Measurements from ENCODE around the gene GPRC5B. TPM values are rescaled to one million over a fixed set of nuclear protein-coding genes. Genes with fewer than 3 reads are reported as not detected.

The GPRC5B gene
- total RNA-seq, 4 donors from 2014 or later: 16.5 to 53.0 (median 22.3) TPM

- TF ChIP-seq POLR2A (IDR thresholded peaks at IDR 0.05) (no peak), CTCF (IDR thresholded peaks at IDR 0.05) (no peak)
- Histone ChIP-seq H3K9me3 (no peaks in the 10 kb centered on the region), H3K4me3 (no peak overlapping the region), H3K36me3 (no peaks in the 10 kb centered on the region), H3K4me1 (no peaks in the 10 kb centered on the region), H3K27ac (no peak overlapping the region), H3K27me3 (no peaks in the 10 kb centered on the region)
- DNase-seq: no peak
- intact Hi-C loops (cut with DNase I; ENCODE audit: low total_unique reads): no loop called here
These were observed 10.6 kb downstream of the GPRC5B start for GRCh38 chr16:19874026-19874425.

- intact Hi-C loops (cut with DNase I; ENCODE audit: low total_unique reads): no loop called here
- Histone ChIP-seq H3K9me3 (no peaks in the 10 kb centered on the region), H3K4me3 (no peak overlapping the region), H3K27ac (no peak overlapping the region), H3K36me3 (no peaks in the 10 kb centered on the region), H3K27me3 (no peaks in the 10 kb centered on the region), H3K4me1 (no peaks in the 10 kb centered on the region)
- TF ChIP-seq CTCF (IDR thresholded peaks at IDR 0.05): no peak
- no peak for TF ChIP-seq POLR2A (IDR thresholded peaks at IDR 0.05)
- no peak for DNase-seq
These were observed 11.7 kb downstream of the GPRC5B start for GRCh38 chr16:19872935-19873334.

GRCh38 chr16:19872179-19872863 lies 12.3 kb downstream of the GPRC5B start:
- no peak overlapping the region for H3K27ac ChIP-seq
- no peaks in the 10 kb centered on the region for H3K36me3 ChIP-seq
- intact Hi-C loops (cut with DNase I; ENCODE audit: low total_unique reads): no loop called here
- H3K27me3 ChIP-seq: no peaks in the 10 kb centered on the region
- H3K4me3 ChIP-seq: no peak overlapping the region
- H3K4me1 ChIP-seq: no peaks in the 10 kb centered on the region
- TF ChIP-seq POLR2A (IDR thresholded peaks at IDR 0.05) (no peak), CTCF (IDR thresholded peaks at IDR 0.05) (no peak)
- DNase-seq: no peak
- H3K9me3 ChIP-seq: no peaks in the 10 kb centered on the region

- Histone ChIP-seq H3K4me1 (no peaks in the 10 kb centered on the region), H3K36me3 (no peaks in the 10 kb centered on the region), H3K27me3 (no peaks in the 10 kb centered on the region), H3K4me3 (no peak overlapping the region), H3K27ac (no peak overlapping the region), H3K9me3 (no peaks in the 10 kb centered on the region)
- intact Hi-C loops (cut with DNase I; ENCODE audit: low total_unique reads): no loop called here
- no peak for DNase-seq
- TF ChIP-seq CTCF (IDR thresholded peaks at IDR 0.05) (no peak), POLR2A (IDR thresholded peaks at IDR 0.05) (no peak)
These were observed 12.9 kb downstream of the GPRC5B start for GRCh38 chr16:19871721-19872120.

GRCh38 chr16:19868421-19868820 lies 16.2 kb downstream of the GPRC5B start:
- no peak overlapping the region for H3K27ac ChIP-seq
- no peaks in the 10 kb centered on the region for H3K36me3 ChIP-seq
- TF ChIP-seq CTCF (IDR thresholded peaks at IDR 0.05) (no peak), POLR2A (IDR thresholded peaks at IDR 0.05) (no peak)
- intact Hi-C loops (cut with DNase I; ENCODE audit: low total_unique reads): no loop called here
- no peak overlapping the region for H3K4me3 ChIP-seq
- no peaks in the 10 kb centered on the region for H3K9me3 ChIP-seq
- H3K4me1 ChIP-seq: no peaks in the 10 kb centered on the region
- H3K27me3 ChIP-seq: no peaks in the 10 kb centered on the region
- DNase-seq: no peak

All from uterus (tissue), 4 donors.